Measurements from ENCODE around the gene NEURL1.

DNA sequence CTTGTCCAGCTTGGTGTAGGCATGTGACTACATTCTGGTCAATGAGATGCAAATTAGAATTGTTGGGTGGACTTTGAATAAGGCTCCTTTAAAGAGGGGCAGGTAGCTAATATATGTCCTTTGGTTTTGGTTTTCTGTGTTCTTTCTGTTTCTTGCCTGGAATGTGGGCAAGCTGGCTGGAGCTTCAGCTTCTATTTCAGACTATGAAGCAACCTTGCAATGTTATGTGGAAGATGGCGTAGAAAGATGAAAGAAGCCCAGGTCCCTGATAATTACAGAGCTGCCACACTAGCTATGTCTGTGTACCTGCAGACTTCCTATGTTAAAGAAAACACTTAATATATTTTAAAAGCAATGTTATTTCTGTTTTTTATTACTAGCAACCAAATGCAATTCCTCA is 46.2 kb downstream of the NEURL1 start:
- no peak for TF ChIP-seq TCF7L2 (IDR thresholded peaks at IDR 0.05; ENCODE audit: low read depth, low read length)
- TF ChIP-seq, protein P1, sequence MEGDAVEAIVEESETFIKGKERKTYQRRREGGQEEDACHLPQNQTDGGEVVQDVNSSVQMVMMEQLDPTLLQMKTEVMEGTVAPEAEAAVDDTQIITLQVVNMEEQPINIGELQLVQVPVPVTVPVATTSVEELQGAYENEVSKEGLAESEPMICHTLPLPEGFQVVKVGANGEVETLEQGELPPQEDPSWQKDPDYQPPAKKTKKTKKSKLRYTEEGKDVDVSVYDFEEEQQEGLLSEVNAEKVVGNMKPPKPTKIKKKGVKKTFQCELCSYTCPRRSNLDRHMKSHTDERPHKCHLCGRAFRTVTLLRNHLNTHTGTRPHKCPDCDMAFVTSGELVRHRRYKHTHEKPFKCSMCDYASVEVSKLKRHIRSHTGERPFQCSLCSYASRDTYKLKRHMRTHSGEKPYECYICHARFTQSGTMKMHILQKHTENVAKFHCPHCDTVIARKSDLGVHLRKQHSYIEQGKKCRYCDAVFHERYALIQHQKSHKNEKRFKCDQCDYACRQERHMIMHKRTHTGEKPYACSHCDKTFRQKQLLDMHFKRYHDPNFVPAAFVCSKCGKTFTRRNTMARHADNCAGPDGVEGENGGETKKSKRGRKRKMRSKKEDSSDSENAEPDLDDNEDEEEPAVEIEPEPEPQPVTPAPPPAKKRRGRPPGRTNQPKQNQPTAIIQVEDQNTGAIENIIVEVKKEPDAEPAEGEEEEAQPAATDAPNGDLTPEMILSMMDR (IDR thresholded peaks at IDR 0.05), result no peak
